ENCODE results near the gene KLHL5. TPM values are rescaled to one million over a fixed set of nuclear protein-coding genes. Genes with fewer than 3 reads are reported as not detected.
"Not testable (repeated sequence)": the region's sequence is repeated elsewhere in the genome, so short reads cannot be mapped to it uniquely, and the experiment has no call there.

KLHL5 gene
- polyA plus RNA-seq, 6 donors from 2014 or later = 21.4 to 42.3 (median 25.2) TPM

DNA sequence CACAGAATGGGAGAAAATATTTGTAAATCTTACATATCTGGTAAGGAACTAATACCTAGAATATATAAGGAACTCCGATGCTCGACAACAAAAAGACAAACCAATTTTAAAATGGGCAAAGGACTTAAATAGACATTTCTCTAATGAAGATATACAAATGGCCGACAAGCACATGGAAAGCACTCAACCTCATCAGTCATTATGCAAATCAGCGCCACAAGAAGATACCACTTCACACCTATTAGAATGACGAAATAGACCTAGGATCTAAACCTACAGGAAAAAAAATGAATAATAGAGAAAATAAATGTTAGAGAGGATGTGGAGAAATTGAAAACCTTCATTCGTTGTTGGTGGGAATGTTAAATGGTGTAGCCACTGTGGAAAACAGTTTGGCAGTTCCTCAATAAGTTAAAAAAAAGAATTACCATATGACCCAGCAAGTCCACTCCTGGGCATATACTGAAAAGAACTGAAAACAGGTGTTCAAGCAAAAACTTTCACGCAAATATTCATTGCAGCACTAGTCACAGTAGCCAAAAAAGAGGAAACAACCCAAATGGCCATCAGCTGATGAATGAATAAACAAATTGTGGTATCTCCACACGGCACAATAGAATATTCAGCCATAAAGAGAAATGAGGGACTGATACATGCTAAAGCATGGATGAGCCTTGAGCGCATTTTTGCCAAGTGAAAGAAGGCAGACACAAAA, 63.0 kb downstream of the KLHL5 start:
- peak; percentile 52 for DNase-seq
- Mint-ChIP-seq H3K4me1 (peaks cover 9 to 23% (median 11%) of the 10 kb centered on the region in 3 donors), H3K9me3 (peaks cover 0 to 15% (median 3%) of the 10 kb centered on the region in 7 donors), H3K27me3 (no peaks in the 10 kb centered on the region), H3K36me3 (peaks cover 20 to 21% of the 10 kb centered on the region in 2 donors), H3K4me3 (peak overlapping the region in 3 of 8 donors; percentile 10 to 36 (median 14)), H3K27ac (peak overlapping the region; percentile 9 to 96 (median 74))
- peak; percentile 90 to 92 for ATAC-seq (ENCODE audit: low read depth in 2 of 2)

DNA sequence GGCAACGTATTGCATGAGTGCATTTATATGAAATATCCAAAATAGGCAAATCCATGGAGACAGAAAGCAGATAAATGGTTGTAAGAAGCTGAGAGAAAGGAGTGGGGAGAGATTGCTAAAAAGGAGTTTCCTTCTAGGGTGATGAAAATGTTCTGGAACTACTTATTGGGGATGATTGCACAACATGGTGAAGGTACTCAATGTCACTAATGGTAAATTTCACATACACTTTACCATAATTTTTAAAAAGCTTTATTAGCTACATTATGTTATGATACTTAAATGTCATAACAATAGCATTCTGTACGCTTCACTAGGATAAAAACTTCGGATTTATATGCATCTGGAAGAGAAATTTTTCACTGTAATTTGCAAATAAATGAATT, 63.6 kb downstream of the KLHL5 start:
- H3K4me3 Mint-ChIP-seq = peak overlapping the region in 1 of 8 donors; percentile 1
- peaks cover 9 to 23% (median 11%) of the 10 kb centered on the region in 3 donors for H3K4me1 Mint-ChIP-seq
- DNase-seq (no peak), ATAC-seq (ENCODE audit: low read depth in 2 of 2) (no peak)
- peaks cover 20 to 21% of the 10 kb centered on the region in 2 donors for H3K36me3 Mint-ChIP-seq
- no peaks in the 10 kb centered on the region for H3K27me3 Mint-ChIP-seq
- peak overlapping the region in 4 of 6 donors; percentile 9 to 86 (median 53) for H3K27ac Mint-ChIP-seq
- peaks cover 0 to 15% (median 3%) of the 10 kb centered on the region in 7 donors for H3K9me3 Mint-ChIP-seq

DNA sequence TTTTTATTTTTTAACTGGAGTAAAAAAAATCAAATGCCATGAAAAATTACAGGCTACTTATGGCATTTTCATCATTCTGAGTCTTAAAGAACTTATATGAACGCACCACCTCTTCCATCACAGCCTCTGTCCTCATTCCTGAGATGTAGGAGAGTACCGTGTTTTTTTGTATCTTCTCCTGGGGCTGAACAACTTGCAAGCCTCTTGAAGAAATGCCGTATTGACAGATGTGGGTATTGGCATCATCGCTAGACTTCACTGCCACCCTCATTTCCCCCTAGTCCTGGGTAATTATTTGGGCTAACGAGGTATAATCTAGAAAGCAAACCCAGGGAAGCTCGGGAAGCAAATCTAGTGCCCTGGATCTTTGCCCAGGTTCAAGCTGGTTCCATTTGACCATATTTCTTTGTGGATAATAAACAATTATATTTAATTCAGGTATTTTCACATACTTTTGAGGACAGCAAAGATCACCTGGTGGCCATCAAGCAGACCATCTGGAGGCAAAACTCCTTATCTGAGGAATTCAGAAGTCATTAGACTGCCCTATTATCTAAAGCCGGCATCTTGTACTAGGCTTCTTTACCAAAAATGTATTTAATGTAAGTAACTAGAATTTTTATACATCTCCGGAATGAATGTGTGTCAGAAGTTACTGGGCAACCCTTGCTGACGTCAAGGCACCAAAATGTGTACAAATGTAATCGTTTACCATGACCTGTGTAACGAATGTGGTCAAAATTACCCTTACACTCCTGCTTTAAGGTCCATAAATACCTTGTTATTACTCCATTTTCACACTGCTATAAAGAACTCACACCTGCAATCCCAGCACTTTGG, 64.4 kb downstream of the KLHL5 start:
- DNase-seq = no peak
- H3K36me3 Mint-ChIP-seq = peaks cover 20 to 21% of the 10 kb centered on the region in 2 donors

DNA sequence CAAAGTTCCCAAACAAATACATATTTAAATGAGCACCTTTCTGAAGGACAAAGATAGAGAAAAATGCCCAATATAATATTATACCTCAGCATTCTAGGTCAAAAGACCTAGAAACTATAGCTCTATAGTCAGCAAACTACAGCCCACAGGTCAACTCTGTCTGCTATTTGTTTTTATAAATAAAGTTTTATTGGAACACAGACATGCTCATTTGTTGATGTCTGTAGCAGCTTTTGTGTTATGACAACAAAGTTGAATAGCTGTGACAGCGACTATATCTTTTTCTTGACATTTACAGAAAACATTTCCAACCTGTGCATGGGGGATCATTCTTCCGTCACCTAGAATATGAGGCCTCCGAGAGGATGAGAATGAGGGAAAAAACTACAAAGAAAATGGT, 71.6 kb downstream of the KLHL5 start:
- peak overlapping the region in 1 of 6 donors; percentile 63 for H3K27ac Mint-ChIP-seq
- DNase-seq (no peak), ATAC-seq (ENCODE audit: low read depth in 2 of 2) (no peak)
- no peak overlapping the region for H3K4me3 Mint-ChIP-seq
- no peaks in the 10 kb centered on the region for H3K36me3 Mint-ChIP-seq
- H3K27me3 Mint-ChIP-seq = no peaks in the 10 kb centered on the region
- peaks cover 0 to 2% (median 0%) of the 10 kb centered on the region in 7 donors for H3K9me3 Mint-ChIP-seq
- H3K4me1 Mint-ChIP-seq = peaks cover 12 to 14% (median 13%) of the 10 kb centered on the region in 3 donors

More for the DNA sequence above, 64.4 kb downstream of the KLHL5 start:
- Mint-ChIP-seq H3K9me3 (peaks cover 0 to 15% (median 3%) of the 10 kb centered on the region in 7 donors), H3K27ac (peak overlapping the region in 3 of 6 donors; percentile 24 to 84 (median 79)), H3K4me1 (peaks cover 9 to 23% (median 11%) of the 10 kb centered on the region in 3 donors), H3K4me3 (no peak overlapping the region), H3K27me3 (no peaks in the 10 kb centered on the region)
- no peak for ATAC-seq (ENCODE audit: low read depth in 2 of 2)

DNA sequence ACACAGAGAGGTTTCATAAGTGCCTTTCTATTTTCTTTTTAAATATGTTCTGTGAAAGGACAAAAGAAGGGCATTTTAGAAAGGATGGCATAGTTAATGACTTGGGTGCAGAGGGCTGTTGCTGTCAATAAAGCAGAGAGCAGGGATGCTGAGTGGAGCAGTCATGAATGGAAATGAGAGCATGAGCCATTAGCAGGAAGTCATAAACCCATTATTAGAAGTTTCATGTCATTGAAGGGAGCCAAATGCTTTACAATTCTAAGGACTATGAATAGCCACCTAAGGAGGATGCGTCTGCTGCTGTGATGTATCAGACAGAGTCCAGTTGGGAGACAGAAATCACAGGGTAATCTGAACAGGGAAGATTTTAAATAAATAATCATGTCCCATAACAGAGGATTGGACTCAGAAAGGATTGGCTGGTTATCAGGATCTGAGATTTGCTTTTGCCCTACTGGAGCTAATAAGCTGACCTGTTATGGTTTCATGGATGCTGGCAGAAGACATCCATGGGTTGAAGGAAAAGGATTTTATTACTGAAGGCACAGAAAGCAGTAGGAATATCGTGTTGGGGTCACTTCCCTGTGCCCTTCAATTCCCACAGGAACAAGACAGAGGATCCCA, 72.8 kb downstream of the KLHL5 start:
- H3K27me3 Mint-ChIP-seq = no peaks in the 10 kb centered on the region
- peak overlapping the region in 3 of 8 donors; percentile 4 to 57 (median 41) for H3K4me3 Mint-ChIP-seq
- no peaks in the 10 kb centered on the region for H3K36me3 Mint-ChIP-seq
- H3K9me3 Mint-ChIP-seq = peaks cover 0 to 2% (median 0%) of the 10 kb centered on the region in 7 donors
- DNase-seq (no peak), ATAC-seq (ENCODE audit: low read depth in 2 of 2) (no peak)
- peak overlapping the region in 2 of 6 donors; percentile 13 to 22 for H3K27ac Mint-ChIP-seq
- peaks cover 13 to 15% (median 14%) of the 10 kb centered on the region in 3 donors for H3K4me1 Mint-ChIP-seq

DNA sequence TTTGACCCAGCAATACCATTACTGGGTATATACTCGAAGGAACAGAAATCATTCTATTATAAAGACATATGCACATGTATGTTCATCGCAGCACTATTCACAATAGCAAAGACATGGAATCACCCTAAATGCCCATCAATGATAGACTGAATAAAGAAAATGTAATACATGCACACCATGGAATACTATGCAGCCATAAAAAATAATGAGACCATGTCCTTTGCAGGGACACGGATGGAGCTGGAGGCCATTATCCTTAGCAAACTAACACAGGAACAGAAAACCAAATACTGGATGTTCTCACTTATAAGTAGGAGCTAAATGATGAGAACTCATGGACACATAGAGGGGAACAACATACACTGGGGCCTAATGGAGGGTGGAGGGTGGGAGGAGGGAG, 76.2 kb downstream of the KLHL5 start:
- not testable (repeated sequence) for H3K27me3 Mint-ChIP-seq; ATAC-seq (ENCODE audit: low read depth in 2 of 2); H3K9me3 Mint-ChIP-seq; H3K27ac Mint-ChIP-seq; H3K4me3 Mint-ChIP-seq; DNase-seq; H3K36me3 Mint-ChIP-seq
- H3K4me1 Mint-ChIP-seq = peaks cover 13 to 15% (median 14%) of the 10 kb centered on the region in 3 donors

DNA sequence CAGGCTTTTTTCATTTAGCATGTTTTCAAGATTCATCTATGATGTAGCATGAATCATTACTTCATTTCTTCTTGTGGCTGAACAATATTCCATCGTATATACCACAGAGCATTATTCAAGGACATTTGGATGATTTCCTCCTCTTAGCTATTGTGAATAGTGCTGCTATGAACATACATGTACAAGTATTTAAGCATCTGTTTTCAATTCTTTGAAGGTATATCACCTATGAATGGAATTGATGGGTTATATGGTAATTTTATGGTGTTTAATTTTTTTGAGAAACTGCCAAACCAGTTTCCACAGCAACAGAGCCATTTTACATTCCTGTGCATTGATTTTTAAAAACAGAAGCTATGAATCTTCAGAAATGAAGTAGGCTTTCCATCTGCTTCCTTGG, 84.2 kb downstream of the KLHL5 start:
- H3K27ac Mint-ChIP-seq = no peak overlapping the region

DNA sequence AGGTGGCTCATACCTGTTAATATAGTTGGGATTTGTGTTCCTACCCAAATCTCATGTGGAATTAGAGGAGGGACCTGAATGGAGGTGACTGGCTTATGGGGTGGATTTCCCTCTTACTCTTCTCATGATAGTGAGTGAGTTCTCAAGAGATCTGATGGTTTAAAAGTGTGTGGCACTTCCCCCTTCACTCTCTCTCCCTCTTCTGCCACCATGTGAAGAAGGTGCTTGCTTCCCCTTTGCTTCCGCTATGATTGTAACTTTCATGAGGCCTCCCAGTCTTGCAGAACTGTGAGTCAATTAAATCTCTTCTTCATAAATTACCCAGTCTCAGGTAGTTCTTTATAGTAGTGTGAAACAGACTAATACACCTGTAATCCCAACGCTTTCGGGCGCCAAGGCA, 92.0 kb downstream of the KLHL5 start:
- Mint-ChIP-seq H3K27ac (peak overlapping the region in 3 of 6 donors; percentile 5 to 75 (median 65)), H3K9me3 (no peaks in the 10 kb centered on the region), H3K4me3 (no peak overlapping the region), H3K4me1 (peaks cover 6 to 22% (median 13%) of the 10 kb centered on the region in 3 donors), H3K36me3 (no peaks in the 10 kb centered on the region), H3K27me3 (no peaks in the 10 kb centered on the region)
- ATAC-seq (ENCODE audit: low read depth in 2 of 2) = peak; percentile 56 to 69
- no peak for DNase-seq

More for the DNA sequence above, 84.2 kb downstream of the KLHL5 start:
- no peaks in the 10 kb centered on the region for H3K9me3 Mint-ChIP-seq
- no peaks in the 10 kb centered on the region for H3K27me3 Mint-ChIP-seq
- H3K4me1 Mint-ChIP-seq = peaks cover 5 to 7% (median 5%) of the 10 kb centered on the region in 3 donors
- DNase-seq (no peak), ATAC-seq (ENCODE audit: low read depth in 2 of 2) (no peak)
- no peaks in the 10 kb centered on the region for H3K36me3 Mint-ChIP-seq
- H3K4me3 Mint-ChIP-seq = no peak overlapping the region

DNA sequence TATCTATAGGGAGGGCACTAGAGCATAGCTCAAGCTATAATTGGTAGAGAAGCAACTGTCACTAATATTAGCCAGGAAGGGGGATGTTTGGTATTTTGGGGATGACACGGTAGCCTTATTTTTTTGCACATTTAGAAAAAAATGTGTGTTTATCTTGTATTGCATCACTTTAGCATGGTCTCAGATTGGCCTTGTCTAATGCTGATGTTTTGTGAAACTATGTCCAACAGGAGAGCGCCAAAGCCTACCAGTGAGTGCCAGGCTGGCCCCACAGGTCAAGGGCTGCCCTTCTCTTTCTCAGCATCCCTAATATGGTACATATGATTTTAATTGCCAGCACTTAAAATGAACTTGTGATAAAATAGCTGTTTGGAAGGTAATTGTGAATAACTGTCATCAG, 95.5 kb downstream of the KLHL5 start:
- Mint-ChIP-seq H3K4me3 (no peak overlapping the region), H3K36me3 (no peaks in the 10 kb centered on the region), H3K27ac (peak overlapping the region in 1 of 6 donors; percentile 73), H3K27me3 (no peaks in the 10 kb centered on the region), H3K9me3 (no peaks in the 10 kb centered on the region), H3K4me1 (peaks cover 5 to 11% (median 8%) of the 10 kb centered on the region in 3 donors)
- no peak for DNase-seq
- no peak for ATAC-seq (ENCODE audit: low read depth in 2 of 2)

DNA sequence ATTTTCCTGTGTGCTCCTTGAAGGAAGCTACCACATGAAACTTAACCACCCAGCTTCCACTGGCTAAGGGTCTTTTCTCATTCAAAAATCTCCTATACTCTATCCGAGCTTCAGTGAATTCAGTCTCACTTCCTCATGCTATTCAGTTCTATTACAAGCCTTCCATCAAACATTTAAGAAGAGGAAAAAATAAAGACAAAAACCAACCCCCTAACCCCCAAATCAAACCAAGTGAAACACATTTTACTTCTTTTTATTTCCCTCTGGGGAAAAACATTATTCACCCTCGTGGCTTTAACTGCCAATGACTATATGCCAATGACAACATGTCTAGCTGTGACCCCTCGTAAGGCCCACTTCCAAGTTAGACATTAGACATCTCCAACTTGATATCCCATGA, 104.1 kb downstream of the KLHL5 start:
- peak; percentile 78 for DNase-seq
- Mint-ChIP-seq H3K27me3 (no peaks in the 10 kb centered on the region), H3K36me3 (peaks cover 0 to 8% of the 10 kb centered on the region in 2 donors), H3K9me3 (peaks cover 0 to 6% (median 4%) of the 10 kb centered on the region in 7 donors), H3K27ac (peak overlapping the region; percentile 94 to 98 (median 97)), H3K4me1 (peaks cover 38 to 63% (median 58%) of the 10 kb centered on the region in 3 donors), H3K4me3 (peak overlapping the region; percentile 56 to 90 (median 76))
- ATAC-seq (ENCODE audit: low read depth in 2 of 2) = peak; percentile 89 to 90

DNA sequence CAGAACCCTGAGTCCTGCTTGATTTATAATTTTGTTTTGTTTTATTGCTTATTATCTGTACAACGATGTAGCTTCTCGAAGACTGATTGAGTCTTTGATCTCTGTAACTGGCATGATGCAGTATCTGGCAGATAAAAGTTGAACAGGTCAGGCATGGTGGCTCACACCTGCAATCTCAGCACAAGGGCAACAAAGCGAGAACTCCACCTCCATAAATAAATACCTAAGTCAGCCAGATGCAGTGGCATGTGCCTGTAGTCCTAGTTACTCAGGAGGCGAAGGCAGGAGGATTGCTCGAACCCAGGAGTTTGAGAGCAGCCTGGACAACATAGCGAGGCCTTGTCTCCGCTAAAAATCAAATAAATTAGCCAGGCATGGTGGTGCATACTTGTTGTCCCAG, 104.6 kb downstream of the KLHL5 start:
- Mint-ChIP-seq H3K4me1 (peaks cover 38 to 63% (median 58%) of the 10 kb centered on the region in 3 donors), H3K27ac (peak overlapping the region; percentile 94 to 98 (median 97)), H3K4me3 (peak overlapping the region; percentile 56 to 90 (median 76)), H3K9me3 (peaks cover 0 to 6% (median 4%) of the 10 kb centered on the region in 7 donors), H3K36me3 (peaks cover 0 to 8% of the 10 kb centered on the region in 2 donors), H3K27me3 (no peaks in the 10 kb centered on the region)
- DNase-seq = peak; percentile 47
- peak; percentile 67 to 68 for ATAC-seq (ENCODE audit: low read depth in 2 of 2)

DNA sequence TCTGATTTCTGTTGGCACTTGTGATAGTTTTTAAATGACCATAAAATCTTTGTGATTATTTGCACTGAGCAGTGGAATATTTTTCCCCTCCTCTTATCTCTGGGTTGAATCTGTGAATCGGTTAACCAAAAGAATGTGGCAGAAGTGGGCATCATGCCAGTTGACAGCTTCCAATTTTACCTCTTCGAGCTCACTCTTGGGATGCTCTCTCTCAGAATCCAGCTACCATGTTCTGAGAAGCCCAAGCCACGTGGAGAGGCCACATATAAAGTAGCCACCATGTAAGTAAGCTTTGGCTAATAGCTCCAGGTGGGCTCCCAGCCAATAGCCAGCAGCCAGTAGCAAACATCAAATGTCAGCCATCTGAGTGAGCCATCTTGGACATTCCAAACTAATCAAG, 107.4 kb downstream of the KLHL5 start:
- DNase-seq (no peak), ATAC-seq (ENCODE audit: low read depth in 2 of 2) (no peak)
- H3K27ac Mint-ChIP-seq = peak overlapping the region in 1 of 6 donors; percentile 69
- peaks cover 34 to 59% (median 52%) of the 10 kb centered on the region in 3 donors for H3K4me1 Mint-ChIP-seq
- no peaks in the 10 kb centered on the region for H3K27me3 Mint-ChIP-seq
- peaks cover 0 to 8% of the 10 kb centered on the region in 2 donors for H3K36me3 Mint-ChIP-seq
- peaks cover 0 to 6% (median 5%) of the 10 kb centered on the region in 7 donors for H3K9me3 Mint-ChIP-seq
- no peak overlapping the region for H3K4me3 Mint-ChIP-seq

DNA sequence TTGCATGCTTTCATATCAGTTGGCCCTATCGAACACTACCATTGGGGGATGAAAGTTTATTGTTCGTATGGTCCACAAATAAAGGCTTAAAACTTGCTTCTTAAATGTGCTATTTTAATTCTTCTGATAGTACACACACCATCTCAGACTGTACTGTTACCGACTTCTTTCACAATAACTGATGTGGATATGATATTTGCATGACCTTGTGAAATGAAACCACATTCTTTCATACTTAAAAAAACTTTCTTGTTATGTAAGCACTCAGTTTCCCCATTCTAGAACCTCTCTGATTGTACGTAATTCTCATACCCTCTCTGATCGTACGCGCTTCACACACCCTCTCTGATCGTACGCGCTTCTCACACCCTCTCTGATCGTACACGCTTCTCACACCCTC, 108.3 kb downstream of the KLHL5 start:
- no peak for ATAC-seq (ENCODE audit: low read depth in 2 of 2)
- no peak overlapping the region for H3K4me3 Mint-ChIP-seq
- peaks cover 31 to 50% (median 44%) of the 10 kb centered on the region in 3 donors for H3K4me1 Mint-ChIP-seq
- no peaks in the 10 kb centered on the region for H3K27me3 Mint-ChIP-seq
- peak overlapping the region in 3 of 6 donors; percentile 41 to 77 (median 47) for H3K27ac Mint-ChIP-seq
- peaks cover 0 to 8% of the 10 kb centered on the region in 2 donors for H3K36me3 Mint-ChIP-seq
- DNase-seq = no peak
- peaks cover 0 to 6% (median 5%) of the 10 kb centered on the region in 7 donors for H3K9me3 Mint-ChIP-seq

Measured in naive B cell (primary cell).